NCI-H1417 treated with DMSO at 0.1 percent for 48 hours (cell line): Measurements from ENCODE around the gene IL15RA.
"Not testable (repeated sequence)": the region's sequence is repeated elsewhere in the genome, so short reads cannot be mapped to it uniquely, and the experiment has no call there.

Experiments used
- DNase-seq: peaks from one replicate; lab custom pipeline; 2025; lab: John Stamatoyannopoulos, UW

The IL15RA gene

DNA sequence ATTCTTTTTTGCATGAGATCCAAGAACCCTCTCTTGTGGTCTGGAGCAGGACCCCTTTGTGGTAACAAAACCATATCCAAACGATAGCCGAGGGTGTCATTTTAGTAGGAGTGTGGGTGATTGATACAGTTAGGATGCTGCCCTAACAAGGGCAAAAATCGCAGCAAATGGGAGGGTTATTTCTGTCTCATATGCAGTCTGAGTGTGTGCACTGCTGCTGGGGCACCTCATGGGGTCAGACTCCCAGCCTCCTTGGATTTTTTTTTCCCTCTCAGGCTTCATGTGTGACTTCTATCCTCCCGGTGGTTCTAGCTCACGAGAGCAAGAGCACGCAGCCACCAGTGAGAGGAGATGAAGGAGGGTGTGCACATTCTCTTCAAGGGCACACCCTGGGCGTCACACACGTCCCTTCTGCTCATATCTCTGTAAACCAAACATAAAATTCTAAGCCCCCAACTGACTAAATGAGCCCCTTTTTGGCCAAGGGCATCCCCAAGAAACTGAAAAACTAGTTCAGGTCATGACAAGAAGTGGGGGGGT lies 28.6 kb upstream of the IL15RA start:
- DNase-seq, result no peak

DNA sequence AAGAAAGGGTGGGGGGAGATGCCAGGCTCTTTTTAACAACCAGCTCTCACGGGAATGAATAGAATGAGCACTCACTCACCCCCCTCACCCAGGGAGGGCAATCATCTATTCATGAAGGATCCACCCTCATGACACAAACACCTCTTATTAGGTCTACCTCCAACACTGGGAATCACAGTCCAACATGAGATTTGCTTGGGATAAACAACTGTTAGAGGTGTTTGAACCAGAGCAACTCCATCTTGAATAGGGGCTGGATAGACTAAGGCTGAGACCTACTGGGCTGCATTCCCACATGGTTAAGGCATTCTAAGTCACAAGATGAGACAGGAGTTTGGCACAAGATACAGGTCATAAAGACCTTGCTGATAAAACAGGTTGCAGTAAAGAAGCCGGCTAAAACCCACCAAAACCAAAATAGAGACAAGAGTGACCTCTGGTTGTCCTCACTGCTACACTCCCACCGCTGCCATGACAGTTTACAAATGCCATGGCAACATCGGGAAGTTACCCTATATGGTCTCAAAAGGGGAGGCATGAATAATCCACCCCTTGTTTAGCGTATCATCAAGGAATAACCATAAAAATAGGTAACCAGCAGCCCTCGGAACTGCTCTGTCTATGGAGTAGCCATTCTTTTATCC lies 27.9 kb upstream of the IL15RA start:
- DNase-seq, result not testable (repeated sequence)

DNA sequence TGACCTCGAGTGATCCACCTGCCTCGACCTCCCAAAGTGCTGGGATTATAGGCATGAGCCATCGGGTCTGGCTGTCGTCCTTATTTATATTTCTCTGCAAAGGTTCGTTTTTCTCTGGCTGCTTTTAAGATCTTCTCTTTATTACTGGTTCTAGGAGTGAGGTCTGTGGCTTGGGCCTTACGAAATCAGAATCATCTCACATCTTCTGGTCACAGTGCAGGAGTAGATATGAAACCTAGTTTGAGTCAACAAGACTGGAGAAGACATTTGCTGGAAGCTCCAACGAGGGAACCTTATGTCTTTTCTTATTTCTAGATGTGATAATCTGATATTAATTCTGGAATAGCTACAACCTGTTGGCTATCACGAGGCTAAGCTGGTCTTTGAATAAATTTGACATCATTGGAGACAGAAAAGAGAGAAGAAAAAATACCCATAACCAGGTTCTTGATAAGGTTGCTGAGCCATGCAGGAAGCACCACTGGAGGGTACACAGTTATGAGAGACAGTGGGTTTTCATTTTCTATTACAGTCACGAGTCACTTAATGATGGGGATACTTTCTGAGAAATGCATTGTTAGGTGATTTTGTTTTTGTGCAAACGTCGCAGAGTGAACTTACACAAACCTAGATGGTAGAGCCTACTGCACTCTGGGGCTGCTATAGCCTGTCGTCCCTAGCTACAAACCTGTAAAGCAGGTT lies 25.6 kb upstream of the IL15RA start:
- no peak for DNase-seq

DNA sequence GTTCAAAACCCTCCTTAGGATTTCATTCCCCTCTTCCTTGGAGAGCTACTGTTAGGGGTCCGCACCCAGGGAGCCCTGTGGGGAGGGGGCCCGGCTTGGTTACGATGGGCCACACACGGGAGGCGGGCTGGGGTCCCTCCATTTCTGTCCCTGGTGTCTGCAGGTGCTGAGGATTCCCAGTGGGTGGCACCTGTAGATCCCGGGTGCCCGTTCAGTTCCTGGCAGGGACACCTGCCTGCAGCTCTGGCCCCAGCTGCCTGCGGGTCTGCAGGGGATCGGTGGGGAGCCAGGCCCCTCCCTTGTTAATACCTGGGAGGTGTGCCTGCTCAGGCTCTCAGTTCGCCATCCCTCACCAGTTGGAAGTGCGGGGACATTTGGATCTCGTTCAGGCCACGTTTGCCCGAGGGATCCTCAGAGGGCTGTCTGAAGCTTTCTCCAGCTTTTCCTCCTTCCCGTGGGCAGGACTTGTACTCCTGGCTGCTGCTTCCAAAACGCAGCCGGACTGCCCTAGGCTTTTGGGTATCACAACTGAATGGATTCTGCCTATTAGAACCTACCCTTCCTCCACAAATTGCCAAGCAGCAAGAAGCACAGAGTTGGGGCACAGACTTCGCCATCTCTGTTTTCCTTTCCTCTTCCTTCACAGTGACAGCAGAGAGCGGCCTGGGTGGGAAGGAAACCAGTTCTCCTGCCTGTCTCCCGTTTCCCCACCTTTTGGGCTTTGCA lies 22.3 kb upstream of the IL15RA start:
- DNase-seq, result peak; percentile 2

DNA sequence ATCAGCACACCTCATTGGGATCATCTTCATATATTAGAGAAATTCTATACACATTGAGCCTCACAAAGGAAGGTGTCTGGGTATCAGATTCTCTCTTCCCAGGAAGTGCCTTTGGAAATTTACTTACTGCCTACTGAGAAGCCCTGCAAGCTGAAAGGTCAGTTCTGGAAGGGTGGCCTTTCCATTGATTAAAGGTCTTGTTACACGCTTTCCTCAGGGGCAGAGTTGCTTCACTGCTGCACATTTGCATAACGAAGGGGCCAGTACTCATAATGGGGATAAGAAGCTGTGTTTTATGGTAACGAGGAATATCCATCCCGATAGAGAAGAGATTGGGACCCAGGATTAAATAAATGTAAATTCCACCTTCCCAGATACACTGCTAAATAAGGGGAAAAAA lies 19.4 kb upstream of the IL15RA start:
- DNase-seq, result no peak

DNA sequence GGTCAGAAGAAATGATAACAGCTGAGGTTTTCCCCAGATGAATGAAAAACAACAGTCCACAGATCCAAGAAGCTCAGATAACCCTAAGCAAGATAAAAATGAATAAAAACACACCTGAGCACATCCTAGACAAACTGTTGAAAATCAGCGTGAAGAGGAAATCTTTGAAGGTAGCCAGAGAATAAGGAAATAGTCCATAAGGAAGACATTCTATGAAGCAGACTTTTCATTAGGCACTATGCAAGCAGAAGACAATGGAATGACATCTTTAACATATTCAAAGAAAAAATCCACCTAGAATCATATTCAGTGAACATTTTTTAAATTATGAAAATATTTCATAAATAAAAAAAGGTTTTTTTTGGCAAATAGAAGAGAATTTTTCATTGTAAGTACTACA lies 15.1 kb upstream of the IL15RA start:
- DNase-seq, result no peak

DNA sequence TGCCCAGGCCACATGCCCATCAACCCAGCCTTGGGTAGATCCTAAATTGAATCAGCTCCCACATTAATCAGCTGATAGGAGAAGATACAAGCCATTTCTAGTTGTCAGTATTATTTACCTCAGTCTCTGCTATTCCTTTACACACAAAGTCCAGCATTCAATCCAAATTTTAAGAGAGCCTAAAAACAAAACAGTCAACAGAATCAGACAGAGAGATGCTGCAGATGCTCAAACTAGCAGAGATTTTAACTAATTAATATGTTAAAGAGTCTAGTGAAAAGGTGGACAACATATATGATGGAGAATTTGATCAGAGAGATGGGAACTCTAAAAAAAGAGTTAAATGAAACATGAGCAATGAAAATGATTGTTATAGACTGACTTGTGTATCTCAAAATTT lies 14.4 kb upstream of the IL15RA start:
- DNase-seq, result no peak

DNA sequence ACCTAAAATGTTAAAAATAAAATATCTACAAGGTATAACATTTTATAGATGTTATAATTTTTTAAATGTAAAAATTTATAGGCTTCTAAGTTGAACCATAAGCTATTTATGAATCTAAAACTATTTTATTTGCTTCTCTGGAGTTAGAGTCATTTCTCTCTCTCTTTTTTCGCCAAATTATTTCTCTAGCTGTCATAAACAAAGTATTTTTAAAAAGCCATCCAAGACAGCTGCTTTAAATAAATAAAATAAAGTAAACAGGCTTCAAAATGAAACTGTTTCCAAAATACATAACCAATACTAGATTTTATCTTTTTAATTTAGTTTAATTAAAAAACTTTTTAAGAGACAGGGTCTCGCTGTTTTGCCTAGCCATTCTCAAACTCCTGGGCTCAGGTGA lies 12.4 kb upstream of the IL15RA start:
- DNase-seq, result no peak

DNA sequence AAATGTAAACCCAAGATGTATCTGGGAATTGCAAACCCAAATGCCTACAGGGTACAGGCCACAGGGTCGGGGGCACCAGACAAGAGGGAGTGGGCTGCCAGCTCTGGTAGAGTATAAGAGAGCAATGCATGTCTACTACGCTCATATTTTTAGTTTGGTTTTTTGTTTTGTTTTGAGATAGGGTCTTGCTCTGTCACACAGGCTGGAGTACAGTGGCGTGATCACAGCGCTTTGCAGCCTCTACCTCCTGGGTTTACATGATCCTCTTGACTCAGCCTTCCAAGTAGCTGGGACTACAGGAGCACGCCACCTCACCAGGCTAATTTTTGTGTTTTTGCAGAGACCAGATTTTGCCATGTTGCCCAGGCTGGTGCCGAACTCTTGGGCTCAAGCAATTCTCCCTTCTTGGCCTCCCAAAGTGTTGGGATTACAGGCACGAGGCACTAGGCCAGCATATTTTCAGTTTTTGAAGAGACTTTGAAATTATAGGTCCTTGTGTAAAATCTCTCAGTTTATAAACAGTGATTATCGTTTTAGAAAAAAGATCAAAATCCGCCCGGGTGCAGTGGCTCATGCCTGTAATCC lies 11.1 kb upstream of the IL15RA start:
- DNase-seq, result no peak

DNA sequence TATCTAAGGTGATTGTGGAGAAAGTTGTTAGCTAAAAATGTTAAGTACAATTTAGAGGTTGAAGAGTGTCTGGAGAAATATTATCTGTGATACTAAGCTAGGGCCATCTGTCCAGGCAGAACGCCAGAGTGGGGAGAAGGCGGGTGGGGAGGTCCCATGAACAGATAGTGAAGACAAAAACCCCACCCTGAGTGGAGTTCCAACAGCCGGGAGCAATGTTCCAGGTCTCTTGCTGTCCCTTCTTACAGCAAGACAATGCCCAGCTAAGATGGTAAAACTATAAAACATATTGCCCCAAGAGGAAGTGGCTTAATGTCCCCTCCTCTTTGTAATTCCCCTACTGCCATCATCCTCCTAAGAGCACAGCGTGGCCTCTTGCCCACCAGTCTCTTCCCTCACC lies 10.4 kb upstream of the IL15RA start:
- DNase-seq, result no peak

DNA sequence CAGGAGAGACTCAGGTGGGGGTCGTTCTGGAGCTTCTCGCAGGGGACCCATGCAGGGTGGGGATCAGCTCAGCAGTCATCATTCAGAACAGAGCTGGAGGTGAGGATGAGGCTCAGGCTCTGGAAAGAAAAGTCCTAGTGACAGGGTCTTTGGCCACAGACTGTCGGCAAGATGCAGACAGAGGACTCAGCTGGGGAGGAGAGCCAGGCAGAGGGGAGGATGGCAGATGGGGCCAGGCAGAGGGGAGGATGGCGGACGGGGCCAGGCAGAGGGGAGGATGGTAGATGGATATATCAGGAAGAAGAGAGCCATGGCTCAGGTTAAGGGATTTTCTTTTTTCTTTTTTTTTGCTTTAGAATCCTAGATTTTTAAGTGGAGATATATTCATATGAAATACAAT lies 7.7 kb upstream of the IL15RA start:
- no peak for DNase-seq

DNA sequence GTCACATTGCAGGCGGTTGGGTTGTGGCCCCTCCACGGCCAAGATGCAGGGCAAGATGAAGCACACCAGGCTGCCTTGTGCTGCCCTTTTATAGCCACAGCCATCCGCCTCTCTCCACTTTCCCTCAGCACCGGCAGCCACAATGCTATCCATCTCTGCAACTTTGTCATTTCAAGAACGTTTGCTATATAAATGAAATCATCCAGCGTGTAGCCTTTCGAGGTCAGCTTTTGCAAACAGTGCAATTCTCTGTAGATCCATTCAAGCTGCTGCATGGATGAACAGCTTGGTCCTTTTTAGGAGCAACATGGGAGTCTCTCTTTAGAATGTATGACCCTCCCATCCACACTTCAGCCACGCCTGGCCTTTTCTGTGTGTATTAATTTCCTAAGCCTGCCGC lies 6.4 kb upstream of the IL15RA start:
- DNase-seq, result no peak

DNA sequence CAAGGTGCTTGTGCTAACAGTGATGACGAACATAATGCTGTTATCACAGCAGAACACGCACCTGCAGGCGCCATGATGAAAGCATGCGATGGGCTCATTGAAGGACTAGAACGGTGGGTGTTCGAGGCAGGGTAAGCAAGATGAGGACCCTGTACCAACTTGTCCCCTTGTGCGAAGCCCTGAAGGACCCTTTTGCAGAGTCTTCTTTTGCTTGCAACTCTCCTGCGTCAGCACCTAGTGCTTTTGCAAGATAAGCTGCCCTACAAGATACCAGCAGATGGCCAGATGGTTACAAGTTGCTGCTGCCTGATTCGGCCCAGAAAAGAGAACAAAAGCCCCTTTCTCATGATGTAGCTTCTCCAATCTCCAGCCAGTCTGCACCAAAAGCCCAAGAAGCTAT lies 4.2 kb upstream of the IL15RA start:
- no peak for DNase-seq

DNA sequence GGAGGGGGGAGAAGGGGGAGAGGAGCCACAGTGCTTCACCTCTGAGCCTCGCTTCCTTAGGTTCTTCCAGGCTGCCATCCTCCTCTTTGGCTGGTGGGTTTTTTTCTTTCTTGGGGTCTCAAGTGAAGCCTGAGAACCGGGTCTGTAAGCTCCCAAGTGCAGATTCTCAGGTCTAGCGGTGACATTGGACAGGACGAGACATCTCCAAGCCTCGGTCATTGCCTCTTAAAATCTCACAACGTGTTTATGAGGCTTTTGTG lies 817 bp upstream of the IL15RA start:
- DNase-seq, result no peak

DNA sequence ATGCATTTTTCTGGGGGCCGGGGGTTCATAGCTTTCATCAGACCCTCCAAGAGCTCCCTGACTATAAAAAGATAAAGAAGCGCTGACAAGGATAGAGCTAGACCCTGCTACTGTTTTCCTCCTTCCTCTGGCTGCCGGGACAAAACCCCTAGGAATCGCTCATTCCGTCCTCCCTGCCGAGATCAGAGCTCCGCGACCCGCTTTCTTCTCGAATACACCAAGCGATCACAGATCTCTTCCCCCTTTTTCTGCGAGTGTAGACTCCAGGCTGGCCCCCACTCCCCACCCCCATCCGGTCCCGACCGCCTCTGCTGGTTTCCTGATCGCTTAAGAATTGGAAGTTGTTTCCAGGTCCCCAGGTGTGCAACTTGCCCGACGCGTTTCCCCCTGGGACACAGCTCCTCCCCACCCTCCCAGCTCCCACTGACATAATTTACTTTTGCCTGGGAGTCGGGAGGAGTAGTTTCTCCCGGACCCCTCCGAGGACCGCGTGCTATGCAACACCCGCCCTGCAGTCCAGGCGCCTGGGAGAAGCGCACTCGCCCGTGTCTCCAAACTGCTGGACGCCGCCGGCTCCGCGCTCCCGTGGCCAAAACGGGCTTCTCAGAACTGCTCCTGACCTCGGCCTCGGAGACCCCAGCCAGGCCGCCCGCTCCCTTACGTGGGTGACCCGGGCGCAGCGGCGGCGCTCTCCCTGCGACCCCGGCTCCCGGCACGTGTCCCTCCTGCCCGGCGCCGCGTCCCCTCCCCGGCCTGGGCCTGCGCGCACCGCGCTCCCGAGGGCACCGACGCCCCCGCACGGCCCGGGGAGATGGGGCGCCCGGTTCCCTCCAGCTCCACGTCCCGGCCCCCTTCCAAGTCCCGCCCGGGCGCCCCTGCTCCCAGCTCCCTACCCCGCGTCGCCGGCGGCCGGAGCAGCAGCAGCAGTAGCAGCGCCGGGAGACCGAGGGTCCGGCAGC lies 552 bp downstream of the IL15RA start:
- DNase-seq, result no peak

DNA sequence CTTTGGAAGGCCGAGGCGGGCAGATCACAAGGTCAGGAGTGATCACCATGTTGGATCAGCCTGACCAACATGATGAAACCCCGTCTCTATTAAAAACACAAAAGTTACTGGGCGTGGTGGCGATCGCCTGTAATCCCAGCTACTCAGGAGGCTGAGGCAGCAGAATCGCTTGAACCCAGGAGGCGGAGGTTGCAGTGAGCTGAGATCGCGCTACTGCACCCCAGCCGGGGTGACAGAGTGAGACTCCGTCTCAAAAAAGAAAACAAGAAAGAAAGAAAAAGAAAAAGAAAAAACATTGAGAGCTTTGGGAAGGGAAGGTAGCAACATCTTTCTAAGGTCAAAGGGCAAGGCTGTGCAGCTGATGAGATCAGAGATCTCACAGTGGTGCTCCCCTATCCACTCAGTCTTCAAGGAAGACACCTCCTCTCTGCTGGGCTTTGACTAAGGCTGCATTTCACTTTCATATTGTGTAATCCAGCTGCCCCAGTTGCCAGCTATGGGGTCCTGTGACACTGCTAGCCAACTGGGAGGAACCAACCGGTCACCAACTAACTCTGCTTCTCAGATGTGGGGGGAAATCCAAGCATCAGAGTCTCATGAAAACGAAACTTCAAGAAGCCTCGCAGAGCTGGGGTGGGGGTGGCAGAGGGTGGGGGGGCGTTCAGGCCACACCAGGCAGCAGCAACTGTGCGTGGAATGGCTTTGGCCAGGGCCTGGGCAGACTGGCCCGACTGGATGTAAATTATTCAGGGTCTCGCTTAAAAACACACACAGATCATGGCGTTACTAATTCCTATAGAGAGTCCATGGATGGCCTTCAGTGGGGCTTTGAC lies 1.5 kb downstream of the IL15RA start:
- DNase-seq, result no peak

DNA sequence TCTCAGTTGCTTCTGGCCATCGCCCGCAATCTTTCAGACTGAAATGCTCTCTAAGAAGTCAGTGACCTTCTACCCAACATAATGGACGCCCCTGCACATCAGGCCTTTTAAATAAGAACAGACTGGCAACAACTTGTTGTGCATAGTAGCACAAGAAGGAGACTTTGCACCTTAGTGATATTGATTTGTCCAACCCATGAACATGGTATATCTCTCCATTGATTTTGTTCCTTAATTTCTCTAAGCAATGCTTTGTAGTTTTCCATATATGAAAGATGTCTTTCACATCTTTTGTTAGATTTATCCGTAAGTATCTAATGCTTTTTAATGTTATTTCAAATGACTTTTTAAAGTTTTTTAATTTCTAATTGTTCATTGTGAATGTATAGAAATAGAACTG lies 4.3 kb downstream of the IL15RA start:
- DNase-seq, result no peak

DNA sequence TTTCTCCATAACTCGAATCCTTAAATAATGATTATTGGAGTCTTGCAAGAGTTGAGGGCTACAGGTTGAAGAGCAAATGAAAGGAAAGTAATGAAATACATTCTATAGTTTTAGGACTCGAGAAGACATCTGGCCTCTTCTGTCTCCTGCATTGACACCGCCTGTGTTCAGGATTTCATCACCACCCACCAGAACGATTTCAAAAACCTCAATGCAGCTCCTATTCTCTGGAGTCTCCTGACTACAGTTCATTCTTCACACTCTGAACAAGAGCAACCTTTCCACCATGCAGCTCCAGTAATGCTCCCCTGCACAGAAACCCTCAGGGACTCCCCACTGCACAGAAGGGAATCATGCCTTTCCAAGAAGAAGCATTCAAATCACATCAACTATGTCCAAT lies 5.5 kb downstream of the IL15RA start:
- no peak for DNase-seq

DNA sequence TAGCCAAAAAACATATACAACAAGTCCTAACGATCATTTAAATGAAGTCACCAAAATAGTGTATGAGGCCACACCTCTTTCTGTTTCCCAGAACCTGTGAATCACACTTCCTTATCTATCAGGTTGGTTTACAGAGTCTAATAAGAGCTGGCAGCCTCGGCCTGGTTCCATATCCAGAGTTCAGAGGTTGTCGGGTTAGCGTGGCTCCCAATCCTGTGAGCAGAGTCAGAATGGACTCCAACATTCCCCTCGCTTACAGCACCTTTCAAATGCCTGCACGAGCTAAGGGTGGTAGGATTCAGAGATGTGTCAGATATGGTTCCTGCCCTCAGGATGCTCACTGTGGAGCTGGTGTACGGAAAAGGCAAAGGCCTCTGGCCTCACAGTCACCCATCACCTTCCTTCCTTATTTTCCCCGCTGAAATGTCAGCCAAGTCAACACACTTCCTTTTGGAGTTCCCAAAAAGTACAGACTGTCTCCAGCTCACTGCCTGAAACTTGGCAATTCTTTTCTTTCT lies 6.0 kb downstream of the IL15RA start:
- DNase-seq, result no peak

DNA sequence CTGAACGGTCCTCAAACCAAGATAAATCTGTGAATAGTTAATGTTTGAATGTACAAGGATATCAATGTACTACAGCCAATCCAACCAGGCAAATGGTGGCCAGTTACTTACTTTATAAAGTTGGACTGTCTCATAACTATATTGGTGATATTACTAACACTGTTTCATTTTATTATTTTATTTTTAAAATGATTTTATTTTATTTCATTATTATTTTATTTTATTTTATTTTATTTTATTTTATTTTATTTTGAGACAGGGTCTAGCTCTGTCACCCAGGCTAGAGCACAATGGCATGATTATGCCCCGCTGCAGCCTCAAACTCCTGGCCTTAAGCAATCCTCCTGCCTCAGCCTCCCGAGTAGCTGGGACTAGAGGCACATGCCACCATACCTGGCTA lies 6.8 kb downstream of the IL15RA start:
- DNase-seq, result no peak

DNA sequence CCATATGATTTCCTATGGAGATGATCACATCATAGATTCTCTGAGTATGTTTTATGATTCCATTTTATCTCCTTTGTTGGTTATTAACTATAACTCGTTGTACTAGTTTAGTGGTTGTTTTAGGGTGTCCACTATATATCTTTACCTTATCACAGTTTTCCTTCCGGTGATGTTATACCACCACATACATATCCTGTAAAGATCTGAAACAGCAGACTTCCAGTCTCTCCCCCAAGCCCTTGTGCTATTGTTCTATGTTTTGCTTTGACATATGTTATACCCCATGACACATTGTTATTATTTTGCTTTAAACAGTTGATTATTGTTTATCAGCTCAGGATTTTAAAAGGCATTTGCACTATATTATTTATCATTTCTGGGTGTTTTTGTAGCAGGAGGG lies 7.3 kb downstream of the IL15RA start:
- no peak for DNase-seq
